Progenitor cell of endocrine pancreas (in vitro differentiated cells): ENCODE data around the gene RPS17. TPM values are rescaled to one million over a fixed set of nuclear protein-coding genes. Genes with fewer than 3 reads are reported as not detected.

Source experiments
- DNase-seq: peaks from one replicate; pipeline ENCODE4 v3.0.0; 2021; ENCODE audit warnings: low spot score; ENCODE audit not compliant: unreplicated experiment
- H3K27ac Mint-ChIP-seq: 2 replicates; pipeline ENCODE4 v1.8.0; 2021; ENCODE audit warnings: mild to moderate bottlenecking, moderate library complexity, mixed read lengths
- H3K27me3 Mint-ChIP-seq: 2 replicates; pipeline ENCODE4 v1.8.0; 2021; ENCODE audit warnings: mixed read lengths
- H3K36me3 Mint-ChIP-seq: 2 replicates; pipeline ENCODE4 v1.8.0; 2022; ENCODE audit warnings: mixed read lengths; ENCODE audit not compliant: insufficient read depth
- H3K4me1 Mint-ChIP-seq: 2 replicates; pipeline ENCODE4 v1.8.0; 2021; ENCODE audit warnings: low read depth, mixed read lengths
- H3K4me3 Mint-ChIP-seq: 2 replicates; pipeline ENCODE4 v1.8.0; 2021; ENCODE audit warnings: low read depth, mild to moderate bottlenecking, moderate library complexity, mixed read lengths
- H3K9me3 Mint-ChIP-seq: 2 replicates; pipeline ENCODE4 v1.8.0; 2021; ENCODE audit warnings: low read depth, mixed read lengths
- total RNA-seq: library from RNA; stranded (reverse); gene quantifications from 2 replicates; pipeline ENCODE4 v1.2.1, GENCODE V29; 2021
- TF ChIP-seq, protein P1 (sequence below): fragments of 200-600 bp; sonication (generic); IDR thresholded peaks from one replicate; pipeline ENCODE4 v1.5.0; 2021; ENCODE audit warnings: antibody characterized with exemption, mild to moderate bottlenecking; ENCODE audit not compliant: unreplicated experiment

RPS17 gene
- total RNA-seq, 1 donor from 2014 or later = 1,639 TPM

DNA sequence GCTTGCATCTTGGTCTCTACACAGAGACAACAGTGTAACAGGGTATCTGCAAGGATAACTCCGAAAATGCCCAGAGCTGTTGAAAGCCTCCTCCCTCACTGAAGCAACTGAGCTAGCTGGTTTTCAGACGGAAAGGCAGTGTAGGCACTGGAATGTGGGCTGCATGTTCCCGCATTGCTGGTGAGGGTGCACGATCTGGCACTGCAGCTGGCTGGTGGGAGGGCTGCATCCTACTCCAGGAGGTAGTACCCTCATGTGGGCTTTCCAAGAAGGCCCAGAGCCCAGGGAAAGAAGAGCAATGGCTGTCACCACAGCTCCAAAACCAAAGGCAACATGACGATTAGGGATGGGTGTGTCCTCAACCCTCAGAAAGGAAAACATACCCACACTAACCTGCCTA lies 28.7 kb upstream of the RPS17 start:
- no peaks in the 10 kb centered on the region for H3K9me3 Mint-ChIP-seq
- DNase-seq = no peak
- H3K4me3 Mint-ChIP-seq = no peak overlapping the region
- H3K4me1 Mint-ChIP-seq = peaks cover 7% of the 10 kb centered on the region
- TF ChIP-seq, protein P1, sequence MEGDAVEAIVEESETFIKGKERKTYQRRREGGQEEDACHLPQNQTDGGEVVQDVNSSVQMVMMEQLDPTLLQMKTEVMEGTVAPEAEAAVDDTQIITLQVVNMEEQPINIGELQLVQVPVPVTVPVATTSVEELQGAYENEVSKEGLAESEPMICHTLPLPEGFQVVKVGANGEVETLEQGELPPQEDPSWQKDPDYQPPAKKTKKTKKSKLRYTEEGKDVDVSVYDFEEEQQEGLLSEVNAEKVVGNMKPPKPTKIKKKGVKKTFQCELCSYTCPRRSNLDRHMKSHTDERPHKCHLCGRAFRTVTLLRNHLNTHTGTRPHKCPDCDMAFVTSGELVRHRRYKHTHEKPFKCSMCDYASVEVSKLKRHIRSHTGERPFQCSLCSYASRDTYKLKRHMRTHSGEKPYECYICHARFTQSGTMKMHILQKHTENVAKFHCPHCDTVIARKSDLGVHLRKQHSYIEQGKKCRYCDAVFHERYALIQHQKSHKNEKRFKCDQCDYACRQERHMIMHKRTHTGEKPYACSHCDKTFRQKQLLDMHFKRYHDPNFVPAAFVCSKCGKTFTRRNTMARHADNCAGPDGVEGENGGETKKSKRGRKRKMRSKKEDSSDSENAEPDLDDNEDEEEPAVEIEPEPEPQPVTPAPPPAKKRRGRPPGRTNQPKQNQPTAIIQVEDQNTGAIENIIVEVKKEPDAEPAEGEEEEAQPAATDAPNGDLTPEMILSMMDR = no peak
- no peak overlapping the region for H3K27ac Mint-ChIP-seq
- peaks cover 18% of the 10 kb centered on the region for H3K27me3 Mint-ChIP-seq
- H3K36me3 Mint-ChIP-seq = no peaks in the 10 kb centered on the region

DNA sequence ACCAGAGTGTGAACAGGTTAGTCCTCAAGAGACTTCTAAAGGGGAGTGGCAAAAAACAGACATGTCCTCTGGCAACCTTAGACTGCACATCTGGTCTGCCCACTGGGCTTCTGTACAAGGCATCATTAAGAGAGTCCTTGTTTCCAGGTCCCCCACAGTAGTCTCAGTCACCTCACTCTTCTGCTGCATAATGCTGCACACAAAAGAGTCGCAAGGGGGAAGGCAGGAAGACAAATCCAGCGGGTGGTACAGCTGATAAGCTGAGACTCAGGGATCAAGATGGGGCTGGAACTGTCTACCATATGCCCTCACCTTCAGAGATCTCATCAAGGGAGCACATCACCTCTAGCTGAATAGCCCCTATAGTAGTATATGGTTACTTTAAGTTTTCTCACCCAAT lies 27.4 kb upstream of the RPS17 start:
- H3K4me3 Mint-ChIP-seq = no peak overlapping the region
- TF ChIP-seq, protein P1 = no peak
- H3K27me3 Mint-ChIP-seq = peaks cover 11% of the 10 kb centered on the region
- DNase-seq = no peak
- peaks cover 7% of the 10 kb centered on the region for H3K4me1 Mint-ChIP-seq
- no peaks in the 10 kb centered on the region for H3K9me3 Mint-ChIP-seq
- no peaks in the 10 kb centered on the region for H3K36me3 Mint-ChIP-seq
- H3K27ac Mint-ChIP-seq = no peak overlapping the region

DNA sequence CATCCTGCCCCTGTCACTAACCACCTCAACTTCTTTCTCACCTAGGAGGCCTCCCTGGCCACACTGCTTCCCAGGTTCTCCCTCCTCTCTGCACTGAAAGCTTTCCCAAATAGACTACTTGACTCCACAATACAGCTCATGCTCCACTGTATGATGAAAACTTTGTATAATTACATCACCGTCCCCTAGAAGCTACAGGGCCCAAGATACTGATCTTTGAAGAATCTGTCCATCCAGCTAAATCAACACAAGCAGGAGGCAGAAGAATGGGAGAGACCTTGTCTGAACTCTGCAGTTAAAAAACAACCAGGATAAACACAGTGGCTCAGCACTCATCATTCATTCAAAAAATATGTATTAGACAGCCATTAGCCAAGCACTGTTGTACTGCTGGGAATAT lies 26.4 kb upstream of the RPS17 start:
- Mint-ChIP-seq H3K36me3 (no peaks in the 10 kb centered on the region), H3K9me3 (no peaks in the 10 kb centered on the region), H3K27me3 (peaks cover 8% of the 10 kb centered on the region), H3K4me3 (no peak overlapping the region), H3K4me1 (peaks cover 7% of the 10 kb centered on the region), H3K27ac (peak overlapping the region; percentile 5)
- TF ChIP-seq, protein P1 = no peak
- DNase-seq = no peak

DNA sequence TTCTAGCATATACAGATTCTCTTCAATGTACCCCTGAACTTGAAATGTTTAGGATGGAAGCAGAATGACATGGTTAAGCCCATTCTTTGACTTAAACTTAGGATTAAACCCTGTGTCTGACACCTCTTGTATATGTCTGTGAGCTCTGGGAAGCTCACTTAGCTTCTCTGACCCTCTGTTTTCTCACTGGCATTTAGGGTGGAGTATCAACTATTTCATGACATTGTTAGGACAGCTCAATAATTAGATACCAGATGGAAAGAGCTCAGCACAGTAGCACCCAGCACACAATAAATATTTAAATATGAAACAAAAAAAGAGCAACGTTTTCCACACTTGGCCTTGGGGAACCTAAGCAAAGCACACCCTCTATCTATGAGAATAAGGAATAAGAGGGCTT lies 18.2 kb upstream of the RPS17 start:
- Mint-ChIP-seq H3K4me1 (no peaks in the 10 kb centered on the region), H3K4me3 (no peak overlapping the region), H3K27ac (no peak overlapping the region), H3K36me3 (no peaks in the 10 kb centered on the region), H3K27me3 (no peaks in the 10 kb centered on the region), H3K9me3 (no peaks in the 10 kb centered on the region)
- TF ChIP-seq, protein P1 = no peak
- no peak for DNase-seq

DNA sequence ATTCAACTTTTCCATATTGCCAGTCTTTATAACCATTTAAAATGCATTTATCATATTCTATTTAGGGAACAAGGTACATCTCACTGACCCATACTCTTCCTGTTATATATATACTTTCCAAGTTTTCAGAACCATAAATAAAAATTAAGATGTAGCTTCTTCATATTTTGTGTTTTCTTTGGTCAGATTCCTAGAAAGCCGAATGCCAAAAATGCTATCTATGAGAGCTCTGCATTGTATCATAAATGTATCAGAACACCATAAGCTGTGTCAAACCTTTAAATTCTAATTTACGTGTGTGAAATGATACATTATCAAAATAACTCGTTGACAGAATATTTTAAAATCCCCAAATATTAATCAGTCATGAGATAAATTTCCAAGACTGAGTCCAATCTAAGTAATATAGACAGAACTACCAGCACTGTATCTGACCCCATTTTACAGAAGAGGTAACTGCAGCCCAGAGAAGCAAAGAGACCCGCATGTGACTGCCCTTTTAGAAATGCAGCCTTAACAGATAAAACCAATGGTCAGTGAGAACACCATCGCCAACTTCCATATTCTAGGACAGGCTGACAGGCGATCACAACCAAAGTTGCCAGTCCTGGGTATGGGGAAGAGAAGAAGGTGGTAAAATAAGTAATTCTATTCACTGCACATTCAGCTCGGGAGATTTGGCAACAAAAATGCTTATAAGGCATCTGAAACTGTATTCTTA lies 16.2 kb upstream of the RPS17 start:
- Mint-ChIP-seq H3K4me1 (no peaks in the 10 kb centered on the region), H3K9me3 (no peaks in the 10 kb centered on the region), H3K4me3 (no peak overlapping the region), H3K36me3 (no peaks in the 10 kb centered on the region), H3K27me3 (peaks cover 9% of the 10 kb centered on the region), H3K27ac (no peak overlapping the region)
- TF ChIP-seq, protein P1 = no peak
- DNase-seq = no peak
